ENCODE results near the gene PRDX1.
A peak's percentile ranks its signal among the peaks of the same experiment; 100 is the strongest.

The PRDX1 gene

DNA sequence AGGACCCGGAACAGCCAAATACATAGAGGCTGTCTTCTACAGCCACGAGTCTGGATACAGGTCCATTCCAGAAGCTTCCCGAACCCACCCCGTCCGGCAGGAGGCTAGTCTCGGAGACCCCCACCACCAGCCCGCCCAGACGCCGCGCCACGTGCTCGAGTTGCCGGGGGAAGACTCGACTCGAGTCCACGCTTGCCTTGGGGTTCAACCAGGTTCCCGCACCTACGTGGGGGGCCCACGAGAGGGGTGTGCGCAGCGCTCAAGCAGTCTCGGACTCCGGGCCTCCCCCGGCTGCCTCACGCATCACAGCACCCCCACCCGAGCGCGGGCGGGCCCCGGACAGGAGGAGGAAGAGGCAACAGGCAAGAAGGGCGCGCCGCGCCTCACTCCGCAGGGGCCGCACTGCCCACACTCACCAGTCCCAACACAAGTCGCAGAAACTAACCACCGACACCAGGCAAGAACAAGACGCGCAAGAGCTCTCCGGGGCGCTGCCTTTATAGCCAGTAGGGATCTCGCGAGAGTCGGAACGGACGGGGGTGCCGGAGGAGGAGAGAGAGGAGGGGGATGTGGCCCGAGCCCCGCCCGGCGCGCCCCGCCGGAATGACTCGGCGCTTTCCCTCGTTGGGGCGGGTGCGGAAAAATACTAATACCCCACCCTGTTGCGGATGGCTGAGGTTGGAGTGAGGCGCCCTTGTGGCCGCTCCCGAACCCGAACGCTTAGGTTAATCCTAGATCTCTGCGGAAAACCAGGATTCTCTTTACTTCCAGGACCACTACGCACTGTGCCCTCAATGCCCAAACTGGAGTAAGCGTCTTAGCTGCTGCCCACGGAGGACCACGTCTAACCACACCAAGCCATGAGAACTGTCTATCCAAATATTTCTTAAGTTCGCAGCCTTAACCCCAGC is at the start of gene PRDX1:
PRDX1 (minus strand) TSS at position 472 of the 911 bp plus-strand sequence. CDS start 2,841 bp downstream, outside the sequence.
- DNase-seq = peak; percentile 98
- Histone ChIP-seq H3K27me3 (ENCODE audit: insufficient read depth, low read length, poor library complexity) (no peaks in the 10 kb centered on the region), H3K4me1 (ENCODE audit: insufficient read depth, low read length) (peaks cover 46% of the 10 kb centered on the region), H2AFZ (ENCODE audit: low read depth, low read length) (peak within 1 kb of the TSS; percentile 97), H3K9ac (ENCODE audit: low read depth, low read length) (peak within 1 kb of the TSS; percentile 90), H4K20me1 (ENCODE audit: insufficient read depth, low read length) (peaks cover 16% of the 10 kb centered on the region; the same call in 1 of the 2 replicates), H3K4me2 (ENCODE audit: insufficient read depth, low read length) (peak within 1 kb of the TSS; percentile 78), H3K36me3 (ENCODE audit: insufficient read depth, low read length) (peaks cover 21% of the 10 kb centered on the region), H3K79me2 (ENCODE audit: insufficient read depth, low read length) (peaks cover 49% of the 10 kb centered on the region), H3K9me3 (ENCODE audit: insufficient read depth, low read length, severe bottlenecking) (no peaks in the 10 kb centered on the region), H3K27ac (ENCODE audit: low read length) (peak within 1 kb of the TSS; percentile 96), H3K4me3 (ENCODE audit: low read depth in 1 of 2, low read length in 2 of 2) (peak within 1 kb of the TSS; percentile 75 to 95)
- ATAC-seq (ENCODE audit: insufficient read depth, low read depth) = peak; percentile 87
- TF ChIP-seq EZH2 (IDR thresholded peaks at IDR 0.05; ENCODE audit: borderline replicate concordance, low read depth, low read length, severe bottlenecking) = no peak
- TF ChIP-seq, protein P1, sequence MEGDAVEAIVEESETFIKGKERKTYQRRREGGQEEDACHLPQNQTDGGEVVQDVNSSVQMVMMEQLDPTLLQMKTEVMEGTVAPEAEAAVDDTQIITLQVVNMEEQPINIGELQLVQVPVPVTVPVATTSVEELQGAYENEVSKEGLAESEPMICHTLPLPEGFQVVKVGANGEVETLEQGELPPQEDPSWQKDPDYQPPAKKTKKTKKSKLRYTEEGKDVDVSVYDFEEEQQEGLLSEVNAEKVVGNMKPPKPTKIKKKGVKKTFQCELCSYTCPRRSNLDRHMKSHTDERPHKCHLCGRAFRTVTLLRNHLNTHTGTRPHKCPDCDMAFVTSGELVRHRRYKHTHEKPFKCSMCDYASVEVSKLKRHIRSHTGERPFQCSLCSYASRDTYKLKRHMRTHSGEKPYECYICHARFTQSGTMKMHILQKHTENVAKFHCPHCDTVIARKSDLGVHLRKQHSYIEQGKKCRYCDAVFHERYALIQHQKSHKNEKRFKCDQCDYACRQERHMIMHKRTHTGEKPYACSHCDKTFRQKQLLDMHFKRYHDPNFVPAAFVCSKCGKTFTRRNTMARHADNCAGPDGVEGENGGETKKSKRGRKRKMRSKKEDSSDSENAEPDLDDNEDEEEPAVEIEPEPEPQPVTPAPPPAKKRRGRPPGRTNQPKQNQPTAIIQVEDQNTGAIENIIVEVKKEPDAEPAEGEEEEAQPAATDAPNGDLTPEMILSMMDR (IDR thresholded peaks at IDR 0.05; ENCODE audit: borderline replicate concordance, extremely low read depth, low read length, poor library complexity, severe bottlenecking) = peak; percentile 25

DNA sequence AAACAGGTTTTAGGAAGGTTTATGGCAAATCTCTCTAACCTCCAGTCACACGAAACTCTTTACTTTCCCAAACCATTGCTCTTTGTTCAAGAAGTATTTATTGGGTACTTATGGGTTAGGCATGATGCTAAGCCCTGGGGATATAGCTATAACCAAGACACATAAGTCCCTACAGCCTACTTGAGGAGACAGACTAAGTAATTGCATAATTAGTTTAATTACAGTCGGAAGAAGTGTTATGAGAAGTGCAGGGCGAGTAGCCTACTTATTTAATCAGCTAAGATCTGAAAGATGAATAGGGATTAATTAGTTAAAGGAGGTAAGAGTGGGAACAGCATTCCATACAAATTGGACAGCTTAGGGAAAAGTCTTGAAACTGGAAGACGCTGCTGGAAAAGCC is 48.9 kb upstream of the PRDX1 start:
- Histone ChIP-seq H3K9ac (ENCODE audit: low read depth, low read length) (no peak overlapping the region), H3K27me3 (ENCODE audit: insufficient read depth, low read length, poor library complexity) (no peaks in the 10 kb centered on the region), H3K4me1 (ENCODE audit: insufficient read depth, low read length) (no peaks in the 10 kb centered on the region), H3K36me3 (ENCODE audit: insufficient read depth, low read length) (peaks cover 51% of the 10 kb centered on the region), H4K20me1 (ENCODE audit: insufficient read depth, low read length) (no peaks in the 10 kb centered on the region; the same call in 1 of the 2 replicates), H3K4me3 (ENCODE audit: low read depth in 1 of 2, low read length in 2 of 2) (no peak overlapping the region), H3K27ac (ENCODE audit: low read length) (no peak overlapping the region), H3K4me2 (ENCODE audit: insufficient read depth, low read length) (no peak overlapping the region), H2AFZ (ENCODE audit: low read depth, low read length) (no peak overlapping the region), H3K9me3 (ENCODE audit: insufficient read depth, low read length, severe bottlenecking) (no peaks in the 10 kb centered on the region), H3K79me2 (ENCODE audit: insufficient read depth, low read length) (no peaks in the 10 kb centered on the region)
- TF ChIP-seq EZH2 (IDR thresholded peaks at IDR 0.05; ENCODE audit: borderline replicate concordance, low read depth, low read length, severe bottlenecking) = no peak
- TF ChIP-seq, protein P1 (IDR thresholded peaks at IDR 0.05; ENCODE audit: borderline replicate concordance, extremely low read depth, low read length, poor library complexity, severe bottlenecking) = no peak
- no peak for ATAC-seq (ENCODE audit: insufficient read depth, low read depth)
- DNase-seq = no peak

DNA sequence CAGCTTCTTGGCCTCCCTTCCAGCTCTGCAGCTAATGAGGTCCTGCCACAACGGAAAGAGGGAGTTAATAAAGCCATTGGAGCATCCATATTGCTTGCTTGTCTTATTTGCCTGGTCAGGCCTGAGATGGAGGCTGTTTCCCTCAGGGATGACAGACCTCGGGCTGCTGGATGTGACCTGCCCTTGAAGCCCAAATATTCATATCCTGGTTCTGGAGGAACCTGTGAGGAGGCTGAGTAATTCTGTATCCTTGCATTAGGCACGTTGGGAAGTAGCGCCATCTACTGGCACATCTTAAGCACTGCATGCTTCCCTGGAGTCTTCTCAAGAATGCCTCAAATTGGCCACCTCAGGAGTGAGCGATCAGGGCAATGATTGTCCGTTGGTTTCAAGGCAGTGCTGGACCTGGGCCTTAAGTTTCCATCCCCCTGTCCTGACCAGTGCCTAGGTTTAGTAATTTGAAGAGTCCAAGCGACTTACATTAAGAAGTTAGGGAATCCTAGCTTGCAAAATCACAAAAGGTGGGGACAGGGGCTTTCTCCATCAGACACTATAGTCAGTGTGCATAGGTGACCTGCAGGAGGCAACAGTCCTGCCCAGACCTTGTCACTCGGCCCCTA is 48.4 kb upstream of the PRDX1 start:
- H3K27me3 ChIP-seq (ENCODE audit: insufficient read depth, low read length, poor library complexity) = no peaks in the 10 kb centered on the region
- TF ChIP-seq EZH2 (IDR thresholded peaks at IDR 0.05; ENCODE audit: borderline replicate concordance, low read depth, low read length, severe bottlenecking) = no peak
- TF ChIP-seq, protein P1 (IDR thresholded peaks at IDR 0.05; ENCODE audit: borderline replicate concordance, extremely low read depth, low read length, poor library complexity, severe bottlenecking) = peak; percentile 100
- no peak overlapping the region for H3K9ac ChIP-seq (ENCODE audit: low read depth, low read length)
- no peak overlapping the region for H3K4me2 ChIP-seq (ENCODE audit: insufficient read depth, low read length)
- peak; percentile 90 for ATAC-seq (ENCODE audit: insufficient read depth, low read depth)
- H2AFZ ChIP-seq (ENCODE audit: low read depth, low read length) = no peak overlapping the region
- no peaks in the 10 kb centered on the region for H3K79me2 ChIP-seq (ENCODE audit: insufficient read depth, low read length)
- H3K4me3 ChIP-seq (ENCODE audit: low read depth in 1 of 2, low read length in 2 of 2) = no peak overlapping the region
- DNase-seq = peak; percentile 73
- H3K36me3 ChIP-seq (ENCODE audit: insufficient read depth, low read length) = peaks cover 54% of the 10 kb centered on the region
- H3K27ac ChIP-seq (ENCODE audit: low read length) = no peak overlapping the region
- no peaks in the 10 kb centered on the region for H3K9me3 ChIP-seq (ENCODE audit: insufficient read depth, low read length, severe bottlenecking)
- no peaks in the 10 kb centered on the region; the same call in 1 of the 2 replicates for H4K20me1 ChIP-seq (ENCODE audit: insufficient read depth, low read length)
- H3K4me1 ChIP-seq (ENCODE audit: insufficient read depth, low read length) = no peaks in the 10 kb centered on the region

Data from DND-41 (cell line).